GM23338 (cell line): Measurements from ENCODE around the gene TOP1. TPM values are rescaled to one million over a fixed set of nuclear protein-coding genes. Genes with fewer than 3 reads are reported as not detected.
A peak's percentile ranks its signal among the peaks of the same experiment; 100 is the strongest.

ENCODE experiments used
- ATAC-seq: fragments of 200-7000 bp; cut with Tn5 transposase; 3 replicates; pipeline ENCODE4 v1.9.1; 2020
- DNase-seq: peaks from one replicate; pipeline ENCODE4 v3.0.0-alpha.2; 2015; ENCODE audit warnings: low spot score
- H2AFZ ChIP-seq: fragments of 200-600 bp; sonication (generic); 2 replicates; pipeline ENCODE4 v1.8.0; 2016; ENCODE audit warnings: antibody characterized with exemption, mild to moderate bottlenecking, moderate library complexity
- H3F3A ChIP-seq: fragments of 200-600 bp; sonication (generic); replicated peaks from 2 replicates; pipeline ENCODE4 v1.8.0; 2017; ENCODE audit warnings: antibody characterized with exemption, mixed run types, low read depth
- H3K27ac ChIP-seq: fragments of 200-600 bp; sonication (generic); 2 replicates; pipeline ENCODE4 v1.6.1; 2016; ENCODE audit warnings: low read depth
- H3K27me3 ChIP-seq: fragments of 200-600 bp; sonication (generic); 2 replicates; pipeline ENCODE4 v1.8.0; 2016; ENCODE audit warnings: mild to moderate bottlenecking, mixed run types, moderate library complexity; ENCODE audit not compliant: insufficient read depth
- H3K36me3 ChIP-seq: fragments of 200-600 bp; sonication (generic); 2 replicates; pipeline ENCODE4 v1.8.0; 2016; ENCODE audit warnings: mild to moderate bottlenecking; ENCODE audit not compliant: insufficient read depth
- H3K4me1 ChIP-seq: fragments of 200-600 bp; sonication (generic); 2 replicates; pipeline ENCODE4 v1.8.0; 2016; ENCODE audit warnings: mild to moderate bottlenecking, moderate library complexity; ENCODE audit not compliant: insufficient read depth
- H3K4me2 ChIP-seq: fragments of 200-600 bp; sonication (generic); 2 replicates; pipeline ENCODE4 v1.7.1; 2017; ENCODE audit warnings: mixed run types
- H3K4me3 ChIP-seq: fragments of 200-600 bp; sonication (generic); 2 replicates; pipeline ENCODE4 v1.6.1; 2016; ENCODE audit warnings: mixed run types
- H3K79me2 ChIP-seq: fragments of 200-600 bp; sonication (generic); replicated peaks from 2 replicates; pipeline ENCODE4 v1.8.0; 2017; ENCODE audit warnings: mild to moderate bottlenecking; ENCODE audit not compliant: insufficient read depth
- H3K9me2 ChIP-seq: fragments of 200-600 bp; sonication (generic); 2 replicates; pipeline ENCODE4 v1.8.0; 2017; ENCODE audit not compliant: insufficient read depth
- H4K20me1 ChIP-seq: fragments of 200-600 bp; sonication (generic); replicated peaks from 2 replicates; pipeline ENCODE4 v1.8.0; 2017; ENCODE audit warnings: mild to moderate bottlenecking; ENCODE audit not compliant: insufficient read depth
- H3K27ac Mint-ChIP-seq: 2 replicates; pipeline ENCODE4 v1.8.0; 2020; ENCODE audit warnings: inconsistent platforms, mild to moderate bottlenecking, moderate library complexity, mixed read lengths
- H3K27me3 Mint-ChIP-seq: 3 replicates; pipeline ENCODE4 v1.8.0; 2022; ENCODE audit warnings: low read depth, mild to moderate bottlenecking, moderate library complexity, mixed read lengths, inconsistent platforms; ENCODE audit not compliant: insufficient read depth, poor library complexity
- H3K36me3 Mint-ChIP-seq: 3 replicates; pipeline ENCODE4 v1.8.0; 2021; ENCODE audit warnings: low read depth, mild to moderate bottlenecking, inconsistent platforms, moderate library complexity, mixed read lengths
- H3K4me1 Mint-ChIP-seq: 3 replicates; pipeline ENCODE4 v1.8.0; 2020; ENCODE audit warnings: mild to moderate bottlenecking, inconsistent platforms, mixed read lengths
- H3K4me3 Mint-ChIP-seq: 3 replicates; pipeline ENCODE4 v1.8.0; 2021; ENCODE audit warnings: moderate library complexity, mild to moderate bottlenecking, inconsistent platforms, mixed read lengths
- H3K9me3 Mint-ChIP-seq: 3 replicates; pipeline ENCODE4 v1.8.0; 2020; ENCODE audit warnings: moderate library complexity, mild to moderate bottlenecking, inconsistent platforms, mixed read lengths
- CREB1 ChIP-seq: fragments of 250-450 bp; sonication (Bioruptor Pico); IDR thresholded peaks from 2 replicates; pipeline ENCODE4 v1.5.0; 2020; ENCODE audit warnings: low read depth, mild to moderate bottlenecking, moderate library complexity
- EZH2 ChIP-seq: fragments of 200-600 bp; sonication (generic); IDR thresholded peaks from one replicate; pipeline ENCODE4 v1.8.0; 2017; ENCODE audit warnings: antibody characterized with exemption, mild to moderate bottlenecking, low read depth; ENCODE audit not compliant: unreplicated experiment
- EZH2phosphoT487 ChIP-seq: fragments of 200-600 bp; sonication (generic); IDR thresholded peaks from one replicate; pipeline ENCODE4 v1.8.1; 2018; ENCODE audit warnings: antibody characterized with exemption; ENCODE audit not compliant: unreplicated experiment
- JUNB ChIP-seq: IDR thresholded peaks from one replicate; pipeline ENCODE4 v1.6.1; 2016; ENCODE audit warnings: antibody characterized with exemption; ENCODE audit not compliant: unreplicated experiment
- NANOG ChIP-seq: IDR thresholded peaks from 2 replicates; pipeline ENCODE4 v1.6.1; 2016; ENCODE audit warnings: antibody characterized with exemption, borderline replicate concordance
- POLR2AphosphoS5 ChIP-seq: IDR thresholded peaks from 2 replicates; pipeline ENCODE4 v1.6.1; 2016; ENCODE audit warnings: antibody characterized with exemption, low read depth
- REST ChIP-seq: IDR thresholded peaks from one replicate; pipeline ENCODE4 v1.6.1; 2018; ENCODE audit warnings: antibody characterized with exemption; ENCODE audit not compliant: unreplicated experiment
- ZNF114 ChIP-seq: fragments of 250-450 bp; sonication (Bioruptor Pico); IDR thresholded peaks from 2 replicates; pipeline ENCODE4 v1.5.0; 2020; ENCODE audit warnings: mild to moderate bottlenecking, moderate library complexity
- ZNF331 ChIP-seq: fragments of 250-450 bp; sonication (Bioruptor Pico); IDR thresholded peaks from 2 replicates; pipeline ENCODE4 v1.5.0; 2020; ENCODE audit warnings: low read depth, mild to moderate bottlenecking, moderate library complexity
- polyA plus RNA-seq: library from polyadenylated mRNA; unstranded; fragments of >200 nt; fragmentation: Nextera tagmentation; extraction: Ambion mirVana; gene quantifications from 2 replicates; pipeline ENCODE4 v1.2.1, GENCODE V29; 2016
- total RNA-seq: library from RNA; depleted of rRNA; stranded (reverse); fragments of >200 nt; shearing (Covaris generic); gene quantifications from 2 replicates; pipeline ENCODE4 v1.2.3, GENCODE V29; 2014
- TF ChIP-seq, protein P1 (sequence below): fragments of 250-450 bp; sonication (Bioruptor Pico); IDR thresholded peaks from 2 replicates; pipeline ENCODE4 v1.5.0; 2020; ENCODE audit warnings: mild to moderate bottlenecking, moderate library complexity

Gene TOP1
- total and polyA plus RNA-seq, 2 experiments from 2014 or later, result 62.4 to 101 TPM

GRCh38 chr20:41085606-41086005 is 57.0 kb downstream of the TOP1 start:
- ATAC-seq (no peak), DNase-seq (no peak)
- no peaks in the 10 kb centered on the region; the same call in 1 of the 2 replicates for H4K20me1 ChIP-seq
- H3K36me3 ChIP-seq, result peaks cover 26% of the 10 kb centered on the region; the same call in 1 of the 2 replicates
- H3K9me3 Mint-ChIP-seq, result no peaks in the 10 kb centered on the region
- TF ChIP-seq CREB1 (no peak), JUNB (no peak)
- H3K27me3 ChIP-seq, result no peaks in the 10 kb centered on the region
- H2AFZ ChIP-seq, result no peak overlapping the region
- H3K4me1 Mint-ChIP-seq, result no peaks in the 10 kb centered on the region
- peaks cover 6% of the 10 kb centered on the region for H3K27me3 Mint-ChIP-seq
- peaks cover 78% of the 10 kb centered on the region for H3K36me3 Mint-ChIP-seq
- H3K4me3 Mint-ChIP-seq, result no peak overlapping the region
- no peak overlapping the region for H3K4me3 ChIP-seq
- no peaks in the 10 kb centered on the region for H3K9me2 ChIP-seq
- H3K4me1 ChIP-seq, result 0 out of 2 replicates have a peak, but pooled peaks cover 4% of the 10 kb centered on the region
- H3K27ac Mint-ChIP-seq, result no peak overlapping the region
- no peak overlapping the region for H3K4me2 ChIP-seq
- no peaks in the 10 kb centered on the region for H3F3A ChIP-seq
- no peak overlapping the region for H3K27ac ChIP-seq
- H3K79me2 ChIP-seq, result no peaks in the 10 kb centered on the region

DNA sequence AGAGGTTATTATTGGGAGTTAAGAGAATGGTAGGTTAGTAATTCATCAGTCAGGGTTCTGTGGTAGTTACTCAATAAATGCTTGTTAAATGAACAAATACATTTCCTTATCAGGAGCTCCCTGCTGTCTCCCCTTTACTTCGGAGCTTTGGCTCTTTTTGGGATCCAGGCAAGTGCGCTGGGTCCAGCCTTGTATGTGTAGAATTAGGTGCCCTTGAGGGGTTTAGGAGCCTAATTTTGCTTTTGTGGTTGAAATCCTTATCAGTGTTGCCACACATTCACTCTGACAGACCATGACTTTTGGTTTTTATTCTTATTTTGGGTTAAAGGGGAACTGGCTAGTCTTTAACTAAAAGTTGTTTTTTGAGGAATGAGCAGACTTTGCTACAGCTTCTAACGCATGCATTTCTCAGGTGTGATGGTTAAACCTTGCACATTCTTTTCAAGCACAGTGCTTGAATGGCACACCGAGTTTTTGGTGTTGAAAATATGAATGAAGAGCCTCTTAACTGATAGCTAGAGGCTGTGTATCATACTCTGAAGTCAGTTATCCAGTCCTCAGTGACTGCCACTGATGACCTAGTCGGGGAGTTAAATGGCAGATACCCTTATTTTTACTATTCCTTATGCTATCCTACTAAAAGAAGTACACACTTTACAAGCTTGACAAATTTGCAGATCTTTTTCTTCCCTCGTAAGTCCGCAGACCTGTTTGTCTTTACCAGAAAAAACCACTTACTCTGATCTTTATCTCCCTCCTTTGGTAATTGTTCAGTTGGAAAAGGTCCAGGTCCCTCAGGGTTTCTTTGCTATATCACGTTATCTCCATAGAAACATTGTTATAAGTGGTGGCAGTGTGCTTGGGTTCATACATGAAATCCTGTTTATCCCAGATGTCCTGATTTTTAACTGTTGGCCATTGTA is 58.0 kb downstream of the TOP1 start:
- Mint-ChIP-seq H3K4me1 (no peaks in the 10 kb centered on the region), H3K27me3 (peaks cover 6% of the 10 kb centered on the region), H3K27ac (no peak overlapping the region), H3K4me3 (no peak overlapping the region), H3K9me3 (no peaks in the 10 kb centered on the region), H3K36me3 (peaks cover 69% of the 10 kb centered on the region)
- Histone ChIP-seq H3K36me3 (peaks cover 18% of the 10 kb centered on the region; the same call in 1 of the 2 replicates), H2AFZ (no peak overlapping the region), H3K27me3 (no peaks in the 10 kb centered on the region), H3K4me2 (no peak overlapping the region), H3K27ac (peak overlapping the region; percentile 41; the same call in 1 of the 2 replicates), H3K79me2 (no peaks in the 10 kb centered on the region), H4K20me1 (peaks cover 4% of the 10 kb centered on the region; the same call in 1 of the 2 replicates), H3K4me3 (no peak overlapping the region), H3F3A (no peaks in the 10 kb centered on the region), H3K9me2 (no peaks in the 10 kb centered on the region), H3K4me1 (0 out of 2 replicates have a peak, but pooled peaks cover 4% of the 10 kb centered on the region)
- DNase-seq, result no peak
- no peak for ATAC-seq
- no peak for TF ChIP-seq NANOG
- no peak for TF ChIP-seq ZNF331 (CRISPR knock-in tag)
- no peak for TF ChIP-seq ZNF114 (CRISPR knock-in tag)
- no peak for TF ChIP-seq REST
- TF ChIP-seq EZH2, result no peak
- TF ChIP-seq, protein P1, sequence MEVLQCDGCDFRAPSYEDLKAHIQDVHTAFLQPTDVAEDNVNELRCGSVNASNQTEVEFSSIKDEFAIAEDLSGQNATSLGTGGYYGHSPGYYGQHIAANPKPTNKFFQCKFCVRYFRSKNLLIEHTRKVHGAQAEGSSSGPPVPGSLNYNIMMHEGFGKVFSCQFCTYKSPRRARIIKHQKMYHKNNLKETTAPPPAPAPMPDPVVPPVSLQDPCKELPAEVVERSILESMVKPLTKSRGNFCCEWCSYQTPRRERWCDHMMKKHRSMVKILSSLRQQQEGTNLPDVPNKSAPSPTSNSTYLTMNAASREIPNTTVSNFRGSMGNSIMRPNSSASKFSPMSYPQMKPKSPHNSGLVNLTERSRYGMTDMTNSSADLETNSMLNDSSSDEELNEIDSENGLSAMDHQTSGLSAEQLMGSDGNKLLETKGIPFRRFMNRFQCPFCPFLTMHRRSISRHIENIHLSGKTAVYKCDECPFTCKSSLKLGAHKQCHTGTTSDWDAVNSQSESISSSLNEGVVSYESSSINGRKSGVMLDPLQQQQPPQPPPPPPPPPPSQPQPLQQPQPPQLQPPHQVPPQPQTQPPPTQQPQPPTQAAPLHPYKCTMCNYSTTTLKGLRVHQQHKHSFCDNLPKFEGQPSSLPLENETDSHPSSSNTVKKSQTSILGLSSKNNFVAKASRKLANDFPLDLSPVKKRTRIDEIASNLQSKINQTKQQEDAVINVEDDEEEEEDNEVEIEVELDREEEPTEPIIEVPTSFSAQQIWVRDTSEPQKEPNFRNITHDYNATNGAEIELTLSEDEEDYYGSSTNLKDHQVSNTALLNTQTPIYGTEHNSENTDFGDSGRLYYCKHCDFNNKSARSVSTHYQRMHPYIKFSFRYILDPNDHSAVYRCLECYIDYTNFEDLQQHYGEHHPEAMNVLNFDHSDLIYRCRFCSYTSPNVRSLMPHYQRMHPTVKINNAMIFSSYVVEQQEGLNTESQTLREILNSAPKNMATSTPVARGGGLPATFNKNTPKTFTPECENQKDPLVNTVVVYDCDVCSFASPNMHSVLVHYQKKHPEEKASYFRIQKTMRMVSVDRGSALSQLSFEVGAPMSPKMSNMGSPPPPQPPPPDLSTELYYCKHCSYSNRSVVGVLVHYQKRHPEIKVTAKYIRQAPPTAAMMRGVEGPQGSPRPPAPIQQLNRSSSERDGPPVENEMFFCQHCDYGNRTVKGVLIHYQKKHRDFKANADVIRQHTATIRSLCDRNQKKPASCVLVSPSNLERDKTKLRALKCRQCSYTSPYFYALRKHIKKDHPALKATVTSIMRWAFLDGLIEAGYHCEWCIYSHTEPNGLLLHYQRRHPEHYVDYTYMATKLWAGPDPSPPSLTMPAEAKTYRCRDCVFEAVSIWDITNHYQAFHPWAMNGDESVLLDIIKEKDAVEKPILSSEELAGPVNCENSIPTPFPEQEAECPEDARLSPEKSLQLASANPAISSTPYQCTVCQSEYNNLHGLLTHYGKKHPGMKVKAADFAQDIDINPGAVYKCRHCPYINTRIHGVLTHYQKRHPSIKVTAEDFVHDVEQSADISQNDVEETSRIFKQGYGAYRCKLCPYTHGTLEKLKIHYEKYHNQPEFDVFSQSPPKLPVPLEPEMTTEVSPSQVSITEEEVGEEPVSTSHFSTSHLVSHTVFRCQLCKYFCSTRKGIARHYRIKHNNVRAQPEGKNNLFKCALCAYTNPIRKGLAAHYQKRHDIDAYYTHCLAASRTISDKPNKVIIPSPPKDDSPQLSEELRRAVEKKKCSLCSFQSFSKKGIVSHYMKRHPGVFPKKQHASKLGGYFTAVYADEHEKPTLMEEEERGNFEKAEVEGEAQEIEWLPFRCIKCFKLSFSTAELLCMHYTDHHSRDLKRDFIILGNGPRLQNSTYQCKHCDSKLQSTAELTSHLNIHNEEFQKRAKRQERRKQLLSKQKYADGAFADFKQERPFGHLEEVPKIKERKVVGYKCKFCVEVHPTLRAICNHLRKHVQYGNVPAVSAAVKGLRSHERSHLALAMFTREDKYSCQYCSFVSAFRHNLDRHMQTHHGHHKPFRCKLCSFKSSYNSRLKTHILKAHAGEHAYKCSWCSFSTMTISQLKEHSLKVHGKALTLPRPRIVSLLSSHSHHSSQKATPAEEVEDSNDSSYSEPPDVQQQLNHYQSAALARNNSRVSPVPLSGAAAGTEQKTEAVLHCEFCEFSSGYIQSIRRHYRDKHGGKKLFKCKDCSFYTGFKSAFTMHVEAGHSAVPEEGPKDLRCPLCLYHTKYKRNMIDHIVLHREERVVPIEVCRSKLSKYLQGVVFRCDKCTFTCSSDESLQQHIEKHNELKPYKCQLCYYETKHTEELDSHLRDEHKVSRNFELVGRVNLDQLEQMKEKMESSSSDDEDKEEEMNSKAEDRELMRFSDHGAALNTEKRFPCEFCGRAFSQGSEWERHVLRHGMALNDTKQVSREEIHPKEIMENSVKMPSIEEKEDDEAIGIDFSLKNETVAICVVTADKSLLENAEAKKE, result no peak
- no peak for TF ChIP-seq POLR2AphosphoS5
- TF ChIP-seq CREB1, result no peak
- TF ChIP-seq EZH2phosphoT487, result no peak
